Peyer's patch (tissue), 4 donors: Measurements from ENCODE around the gene PTPDC1.

Experiments
- CTCF ChIP-seq, 6 experiments: fragments of 450-650 bp in 4 of 6; fragments of 200-600 bp in 2 of 6; sonication (generic) in 1 of 6; IDR thresholded peaks; one replicate each; pipeline ENCODE4 v1.5.1; 2017 to 2019; ENCODE audit warnings: antibody characterized with exemption in 6 of 6, mild to moderate bottlenecking in 3 of 6, moderate library complexity in 1 of 6
- POLR2A ChIP-seq, 2 donors: fragments of 450-650 bp; IDR thresholded peaks; one replicate each; pipeline ENCODE4 v1.5.1; 2017; ENCODE audit warnings: antibody characterized with exemption in 2 of 2, mild to moderate bottlenecking in 2 of 2, moderate library complexity in 2 of 2

- TF ChIP-seq CTCF (IDR thresholded peaks at IDR 0.05) (no peak), POLR2A (IDR thresholded peaks at IDR 0.05) (no peak)
Observed at GRCh38 chr9:94157050-94157801, 73.0 kb downstream of the PTPDC1 start.
